IPS-18c (cell line): ENCODE results near the gene CEP192.

ENCODE experiments used
- H3K4me3 ChIP-seq: 2 replicates; pipeline ENCODE4 v1.7.0; 2013; ENCODE audit warnings: low read depth, mild to moderate bottlenecking, low read length, moderate library complexity; ENCODE audit not compliant: insufficient read depth
- H3K9me3 ChIP-seq: one replicate; pipeline ENCODE4 v1.6.1; 2013; ENCODE audit warnings: mild to moderate bottlenecking, low read length, moderate library complexity; ENCODE audit not compliant: control insufficient read depth, insufficient read depth

Gene CEP192, protein sequence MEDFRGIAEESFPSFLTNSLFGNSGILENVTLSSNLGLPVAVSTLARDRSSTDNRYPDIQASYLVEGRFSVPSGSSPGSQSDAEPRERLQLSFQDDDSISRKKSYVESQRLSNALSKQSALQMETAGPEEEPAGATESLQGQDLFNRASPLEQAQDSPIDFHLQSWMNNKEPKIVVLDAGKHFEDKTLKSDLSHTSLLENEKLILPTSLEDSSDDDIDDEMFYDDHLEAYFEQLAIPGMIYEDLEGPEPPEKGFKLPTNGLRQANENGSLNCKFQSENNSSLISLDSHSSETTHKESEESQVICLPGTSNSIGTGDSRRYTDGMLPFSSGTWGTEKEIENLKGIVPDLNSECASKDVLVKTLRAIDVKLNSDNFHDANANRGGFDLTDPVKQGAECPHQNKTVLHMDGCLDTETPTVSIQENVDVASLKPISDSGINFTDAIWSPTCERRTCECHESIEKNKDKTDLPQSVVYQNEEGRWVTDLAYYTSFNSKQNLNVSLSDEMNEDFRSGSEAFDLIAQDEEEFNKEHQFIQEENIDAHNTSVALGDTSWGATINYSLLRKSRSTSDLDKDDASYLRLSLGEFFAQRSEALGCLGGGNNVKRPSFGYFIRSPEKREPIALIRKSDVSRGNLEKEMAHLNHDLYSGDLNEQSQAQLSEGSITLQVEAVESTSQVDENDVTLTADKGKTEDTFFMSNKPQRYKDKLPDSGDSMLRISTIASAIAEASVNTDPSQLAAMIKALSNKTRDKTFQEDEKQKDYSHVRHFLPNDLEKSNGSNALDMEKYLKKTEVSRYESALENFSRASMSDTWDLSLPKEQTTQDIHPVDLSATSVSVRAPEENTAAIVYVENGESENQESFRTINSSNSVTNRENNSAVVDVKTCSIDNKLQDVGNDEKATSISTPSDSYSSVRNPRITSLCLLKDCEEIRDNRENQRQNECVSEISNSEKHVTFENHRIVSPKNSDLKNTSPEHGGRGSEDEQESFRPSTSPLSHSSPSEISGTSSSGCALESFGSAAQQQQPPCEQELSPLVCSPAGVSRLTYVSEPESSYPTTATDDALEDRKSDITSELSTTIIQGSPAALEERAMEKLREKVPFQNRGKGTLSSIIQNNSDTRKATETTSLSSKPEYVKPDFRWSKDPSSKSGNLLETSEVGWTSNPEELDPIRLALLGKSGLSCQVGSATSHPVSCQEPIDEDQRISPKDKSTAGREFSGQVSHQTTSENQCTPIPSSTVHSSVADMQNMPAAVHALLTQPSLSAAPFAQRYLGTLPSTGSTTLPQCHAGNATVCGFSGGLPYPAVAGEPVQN (N-terminal part only)

GRCh38 chr18:12990967-12991820 is at the start of gene CEP192:
Gene CEP192, plus strand, starts transcription at chr18:12991362. Its CDS starts 8,063 bp downstream, at chr18:12999425.
- peak within 1 kb of the TSS; percentile 97 for H3K4me3 ChIP-seq
- H3K9me3 ChIP-seq: no peaks in the 10 kb centered on the region

DNA sequence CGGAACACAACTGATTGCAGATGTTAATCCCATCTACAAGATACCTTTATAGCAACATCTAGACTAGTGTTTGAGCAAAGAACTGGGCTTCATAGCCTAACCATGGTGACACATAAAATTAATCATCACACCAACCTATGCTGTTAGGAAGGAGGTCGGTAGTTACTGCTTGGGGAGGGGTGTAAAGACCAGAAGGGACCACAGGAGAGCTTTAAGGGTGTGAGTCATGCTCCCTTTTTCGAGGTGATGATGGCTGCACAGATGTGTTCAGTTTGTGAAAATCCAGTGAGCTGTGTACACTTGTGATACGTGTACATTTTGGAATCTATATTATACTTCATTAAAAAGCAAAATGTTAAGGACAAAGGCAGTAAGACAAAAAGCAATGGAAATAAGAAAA is 47.9 kb upstream of the CEP192 start:
- H3K4me3 ChIP-seq: no peak overlapping the region
- H3K9me3 ChIP-seq: peaks cover 5% of the 10 kb centered on the region

GRCh38 chr18:12944709-12945108 is 46.5 kb upstream of the CEP192 start:
- Histone ChIP-seq H3K4me3 (no peak overlapping the region), H3K9me3 (peaks cover 5% of the 10 kb centered on the region)

- Histone ChIP-seq H3K4me3 (peak overlapping the region; percentile 85), H3K9me3 (peaks cover 5% of the 10 kb centered on the region)
These were observed 44.4 kb upstream of the CEP192 start for GRCh38 chr18:12946549-12947284.

DNA sequence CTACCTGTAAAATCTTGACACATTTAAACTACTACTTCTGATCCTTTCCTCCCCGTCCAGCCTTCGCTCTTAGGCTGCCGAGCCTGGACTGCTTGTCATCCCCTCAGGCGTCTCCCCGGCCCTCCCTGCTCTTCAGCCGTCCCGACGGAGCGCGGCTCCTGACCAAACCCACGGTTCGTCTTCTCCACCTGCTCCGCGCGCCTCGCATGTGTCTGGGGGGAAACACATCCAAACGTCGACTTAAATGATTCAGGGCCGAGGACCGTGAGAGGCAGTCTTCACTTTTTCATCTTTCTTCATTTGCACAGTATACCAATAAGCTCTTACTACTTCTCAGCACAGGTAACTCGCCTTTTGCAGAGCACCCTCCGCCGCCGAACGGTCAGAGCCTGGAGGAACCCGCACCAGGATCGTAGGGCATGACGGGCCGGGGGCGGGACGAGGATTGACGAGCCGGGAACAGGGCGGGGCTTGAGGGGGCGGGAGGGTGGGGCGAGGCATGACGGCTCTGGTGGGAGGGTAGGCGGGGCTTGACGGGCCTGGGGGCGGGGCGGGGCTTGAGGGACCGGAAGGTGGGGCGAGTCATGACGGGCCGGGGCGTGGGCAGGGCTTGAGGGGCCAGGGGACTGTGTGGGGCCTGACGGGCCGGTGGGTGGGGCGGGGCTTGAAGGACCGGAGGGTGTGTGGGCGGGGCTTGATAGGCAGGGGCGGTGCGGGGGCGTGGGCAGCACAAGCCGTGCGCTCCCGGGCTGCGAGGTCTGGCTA is 43.7 kb upstream of the CEP192 start, which contains the start of gene SEH1L:
Gene SEH1L (plus strand): TSS at position 727 of the 765 bp plus-strand sequence. CDS start 111 bp downstream, outside the sequence.
- H3K4me3 ChIP-seq: peak within 1 kb of the TSS; percentile 87
- peaks cover 4% of the 10 kb centered on the region for H3K9me3 ChIP-seq

DNA sequence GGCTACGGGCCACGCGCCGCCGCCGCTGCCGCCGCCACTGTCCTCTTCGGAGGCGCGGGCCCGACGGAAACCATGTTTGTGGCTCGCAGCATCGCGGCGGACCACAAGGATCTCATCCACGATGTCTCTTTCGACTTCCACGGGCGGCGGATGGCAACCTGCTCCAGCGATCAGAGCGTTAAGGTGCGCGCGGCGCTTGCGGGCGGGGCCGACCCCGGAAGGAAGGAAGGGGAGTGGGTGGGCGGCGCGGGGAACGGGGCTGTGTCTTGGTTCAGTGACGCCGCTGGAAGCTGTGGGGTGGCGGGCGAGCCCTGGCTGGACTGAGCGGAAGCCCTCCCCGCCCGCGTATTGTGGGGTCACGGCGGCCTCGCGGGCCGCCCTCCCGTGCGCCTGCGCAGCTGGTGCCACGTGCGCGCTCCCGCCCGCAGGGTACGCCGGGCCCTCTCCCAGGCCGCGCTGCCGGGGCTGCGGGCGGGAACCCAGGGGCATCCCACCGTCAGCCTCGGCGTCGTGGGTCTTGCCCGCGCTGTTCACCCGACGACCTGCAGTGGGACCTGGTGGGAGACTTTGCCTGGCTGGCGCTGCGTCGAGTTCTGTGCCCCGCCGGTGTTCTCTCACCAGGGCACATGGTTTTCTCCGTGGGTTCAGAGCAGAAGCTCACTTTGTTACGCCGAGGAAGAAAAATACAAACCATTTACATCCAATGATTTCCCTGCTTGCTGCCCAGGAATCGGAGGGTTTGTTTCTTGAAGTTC is 42.9 kb upstream of the CEP192 start:
- Histone ChIP-seq H3K4me3 (peak overlapping the region; percentile 87), H3K9me3 (peaks cover 2% of the 10 kb centered on the region)

- no peaks in the 10 kb centered on the region for H3K9me3 ChIP-seq
These were observed 32.7 kb upstream of the CEP192 start for GRCh38 chr18:12958478-12958877.

DNA sequence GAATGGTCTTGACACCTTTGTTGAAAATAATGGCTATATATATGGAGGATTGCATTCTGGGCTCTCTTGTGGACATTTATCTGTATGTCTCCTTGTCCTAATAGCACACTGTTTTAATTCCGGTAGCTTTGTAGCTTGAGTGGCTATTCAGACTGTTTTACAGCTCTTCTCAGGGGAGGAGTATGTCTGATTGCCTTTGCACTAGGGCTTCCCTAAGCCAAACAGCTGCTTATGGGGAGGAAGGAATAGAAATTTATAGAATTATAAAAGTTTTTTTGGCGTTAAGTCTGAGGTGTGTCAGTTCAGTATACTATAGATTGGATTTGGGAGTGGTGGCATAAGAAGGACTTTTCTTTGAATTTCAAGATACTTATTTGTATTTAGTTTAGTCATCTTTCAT is 30.8 kb upstream of the CEP192 start:
- no peaks in the 10 kb centered on the region for H3K9me3 ChIP-seq
- H3K4me3 ChIP-seq: no peak overlapping the region

More at GRCh38 chr18:12958478-12958877, 32.7 kb upstream of the CEP192 start:
- no peak overlapping the region for H3K4me3 ChIP-seq

GRCh38 chr18:12960853-12961397 is 30.2 kb upstream of the CEP192 start:
- H3K9me3 ChIP-seq: no peaks in the 10 kb centered on the region
- H3K4me3 ChIP-seq: no peak overlapping the region

DNA sequence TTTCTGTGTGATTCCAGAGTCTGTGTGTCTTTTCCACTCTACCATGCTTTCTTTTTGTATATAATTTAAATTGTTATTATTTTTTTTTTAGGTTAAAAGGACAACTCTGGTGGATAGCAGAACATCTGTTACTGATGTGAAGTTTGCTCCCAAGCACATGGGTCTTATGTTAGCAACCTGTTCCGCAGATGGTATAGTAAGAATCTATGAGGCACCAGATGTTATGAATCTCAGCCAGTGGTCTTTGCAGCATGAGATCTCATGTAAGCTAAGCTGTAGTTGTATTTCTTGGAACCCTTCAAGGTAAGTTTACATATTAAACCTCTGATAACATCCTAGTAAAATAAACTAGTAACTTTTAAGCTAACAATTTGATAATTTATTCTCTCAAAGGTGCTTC is 28.1 kb upstream of the CEP192 start:
- H3K9me3 ChIP-seq: no peaks in the 10 kb centered on the region
- H3K4me3 ChIP-seq: no peak overlapping the region

- no peak overlapping the region for H3K4me3 ChIP-seq
- H3K9me3 ChIP-seq: no peaks in the 10 kb centered on the region
These were observed 23.0 kb upstream of the CEP192 start for GRCh38 chr18:12968115-12968514.

DNA sequence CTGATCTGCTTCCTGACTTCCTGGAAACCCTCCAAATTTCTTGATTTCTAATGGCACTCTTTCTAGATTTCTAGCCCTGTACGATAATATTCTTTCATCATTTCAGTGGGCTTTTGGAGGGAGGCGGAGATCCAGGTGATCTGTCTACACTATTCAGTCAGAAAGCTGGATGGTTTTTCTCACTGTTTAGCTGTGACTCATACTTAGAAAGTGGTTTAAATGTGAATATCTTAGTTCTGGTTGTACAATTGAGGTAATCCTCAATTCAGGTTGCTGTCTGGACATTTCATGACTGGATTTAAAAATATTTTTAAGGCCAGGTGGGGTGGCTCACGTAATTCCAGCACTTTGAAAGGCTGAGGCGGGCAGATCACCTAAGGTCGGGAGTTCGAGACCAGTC is 22.5 kb upstream of the CEP192 start:
- H3K9me3 ChIP-seq: no peaks in the 10 kb centered on the region
- no peak overlapping the region for H3K4me3 ChIP-seq

- no peak overlapping the region for H3K4me3 ChIP-seq
- H3K9me3 ChIP-seq: no peaks in the 10 kb centered on the region
These were observed 17.5 kb upstream of the CEP192 start for GRCh38 chr18:12973562-12974213.

DNA sequence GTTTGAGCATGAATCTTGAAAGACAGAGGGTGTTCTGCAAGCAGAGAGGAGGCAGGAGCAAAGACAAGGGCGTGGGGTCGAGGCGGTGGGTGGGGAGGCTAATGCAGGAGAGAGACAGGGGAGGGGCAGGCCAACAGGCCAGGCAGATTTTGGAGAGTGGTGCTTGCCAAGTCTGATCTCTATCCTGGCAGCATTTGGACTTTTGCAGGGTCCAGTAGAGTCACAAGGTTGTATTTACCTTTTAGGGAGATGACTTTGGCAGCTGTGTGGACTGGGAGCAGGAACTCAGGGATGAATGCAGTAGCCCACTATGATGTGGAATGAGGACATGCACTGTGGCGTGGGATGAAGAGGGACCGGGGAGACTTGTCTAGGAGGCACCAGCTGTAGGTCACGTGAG is 15.7 kb upstream of the CEP192 start:
- Histone ChIP-seq H3K4me3 (no peak overlapping the region), H3K9me3 (no peaks in the 10 kb centered on the region)
